GM18951 (cell line): ENCODE data around the gene HEXIM2.
"Not testable (repeated sequence)": the region's sequence is repeated elsewhere in the genome, so short reads cannot be mapped to it uniquely, and the experiment has no call there.

Experiments
- POLR2A ChIP-seq: IDR thresholded peaks from 4 replicates; pipeline ENCODE4 v1.6.1; 2011; ENCODE audit warnings: mild to moderate bottlenecking; ENCODE audit not compliant: insufficient read length, insufficient read depth; ENCODE audit errors: extremely low read depth
- in situ Hi-C: fragments of 300-500 bp; cut with MboI; formaldehyde crosslinking; loops from one replicate; pipeline ENCODE4 v1.12.0; 2022; ENCODE audit warnings: low sequenced_read_pairs, mixed read lengths, inconsistent platforms; ENCODE audit not compliant: unreplicated experiment

Gene HEXIM2

DNA sequence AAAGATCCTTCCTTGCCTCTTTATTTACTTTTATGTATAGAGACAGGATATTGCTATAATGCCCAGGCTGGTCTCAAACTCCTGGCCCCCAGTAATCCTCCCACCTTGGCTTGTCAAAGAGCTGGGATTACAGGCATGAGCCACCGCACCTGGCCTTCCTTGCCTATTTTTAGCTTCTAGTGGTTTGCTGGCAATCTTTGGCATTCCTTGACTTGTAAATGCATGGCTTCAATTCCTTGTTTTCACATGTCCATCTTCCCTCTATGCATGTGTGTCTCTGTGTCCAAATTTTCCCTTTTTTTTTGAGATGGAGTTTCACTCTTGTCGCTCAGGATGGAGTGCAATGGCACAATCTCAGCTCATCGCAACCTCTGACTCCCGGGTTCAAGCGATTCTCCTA, 22.5 kb downstream of the HEXIM2 start:
- in situ Hi-C loops, result no loop called here
- no peak for TF ChIP-seq POLR2A

DNA sequence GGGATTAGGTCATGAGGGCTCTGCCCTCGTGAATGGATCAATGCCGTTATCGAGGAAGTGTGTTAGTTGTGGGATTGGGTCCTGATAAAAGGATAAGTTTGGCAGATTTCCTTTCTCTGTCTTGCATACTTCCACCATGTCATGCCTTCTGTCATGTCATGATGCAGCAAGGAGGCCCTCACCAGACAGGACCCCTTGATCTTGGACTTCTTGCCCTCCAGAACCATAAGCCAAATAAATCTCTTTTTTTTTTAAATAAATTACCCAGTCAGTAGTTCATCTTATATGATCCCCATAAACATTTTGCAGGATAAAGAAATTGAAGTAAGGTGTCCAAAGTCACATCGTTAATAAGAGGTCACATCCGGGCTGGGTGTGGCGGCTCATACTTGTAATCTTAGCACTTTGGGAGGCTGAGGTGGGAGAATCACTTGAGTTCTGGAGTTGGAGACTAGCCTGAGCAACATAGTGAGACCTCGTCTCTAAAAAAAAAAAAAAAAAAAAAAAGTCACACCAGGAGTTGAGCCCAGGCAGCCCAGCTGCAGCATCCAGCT, 25.2 kb downstream of the HEXIM2 start:
- no peak for TF ChIP-seq POLR2A
- in situ Hi-C loops, result no loop called here

DNA sequence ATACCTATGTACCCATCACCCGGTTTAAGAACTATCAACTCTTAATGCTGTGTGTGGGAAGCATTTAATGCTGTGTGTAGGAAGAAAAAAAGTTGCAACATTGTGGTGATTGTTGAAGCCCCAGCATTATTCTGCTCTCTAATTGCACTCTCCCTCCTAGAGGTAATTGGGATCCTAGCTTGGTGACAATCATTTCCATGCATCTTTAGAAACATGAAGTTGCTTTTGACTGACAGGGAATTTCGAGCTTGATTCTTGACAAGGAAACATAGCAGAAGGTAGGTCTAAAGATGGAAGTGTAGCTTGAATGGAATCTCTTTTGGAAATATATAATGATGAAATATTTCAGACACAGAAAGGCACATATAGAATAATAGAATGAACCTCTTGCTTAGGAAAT, 27.3 kb downstream of the HEXIM2 start:
- in situ Hi-C loops, result no loop called here

DNA sequence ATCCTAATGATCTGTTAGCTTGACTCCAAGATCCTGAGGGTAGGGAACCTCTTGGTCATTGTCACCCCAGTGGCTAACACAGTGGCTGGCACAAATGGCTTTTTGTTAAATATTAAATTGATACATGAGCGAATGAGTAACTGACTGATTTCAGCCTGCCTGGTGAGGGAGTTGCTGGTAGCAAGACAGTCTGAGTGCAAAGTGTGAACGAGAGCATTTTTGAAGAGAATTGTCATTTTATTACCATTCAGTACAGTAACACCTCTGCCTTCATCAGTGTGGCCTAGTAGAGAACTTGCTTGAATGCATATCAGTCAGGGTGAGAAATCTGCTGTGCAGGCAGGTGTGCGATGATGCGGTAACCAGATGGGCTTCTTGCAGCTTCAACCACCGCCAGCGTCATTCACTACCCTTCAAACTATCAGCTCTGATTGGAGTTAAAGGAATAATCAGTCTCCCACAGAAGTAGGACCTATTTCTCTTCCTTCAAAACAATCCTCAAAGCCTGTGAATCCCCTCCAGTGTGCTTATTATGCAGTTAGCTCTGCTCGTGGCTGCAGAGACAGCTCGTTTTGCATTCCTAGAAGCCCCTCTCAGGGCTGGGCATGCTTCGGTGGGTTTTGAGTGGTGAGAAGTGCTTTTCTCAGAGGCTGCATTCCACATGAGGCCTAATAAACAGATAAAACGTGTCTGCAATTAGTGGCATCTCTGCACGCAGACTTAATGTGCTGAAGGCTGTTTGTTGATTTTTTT, 29.0 kb downstream of the HEXIM2 start:
- no peak for TF ChIP-seq POLR2A
- in situ Hi-C loops, result no loop called here

More for the DNA sequence above, 27.3 kb downstream of the HEXIM2 start:
- TF ChIP-seq POLR2A, result no peak

DNA sequence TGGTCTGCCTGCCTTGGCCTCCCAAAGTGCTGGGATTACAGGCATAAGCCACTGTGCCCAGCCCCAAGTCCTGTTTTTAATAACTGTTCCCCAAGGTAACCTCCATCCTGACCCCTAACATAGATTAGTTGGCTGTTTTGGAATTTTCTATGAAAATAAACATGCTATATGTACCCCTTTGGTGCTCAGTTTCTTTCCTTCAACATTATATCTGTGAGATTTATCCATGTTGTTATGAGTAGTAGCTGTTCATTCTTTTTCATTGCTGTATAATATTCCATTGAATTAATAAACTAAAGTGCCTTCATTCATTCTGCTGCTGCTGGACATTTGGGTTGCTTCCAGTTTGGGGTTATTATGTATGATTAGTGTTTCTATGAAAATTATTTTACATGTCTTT, 33.7 kb downstream of the HEXIM2 start:
- no peak for TF ChIP-seq POLR2A
- in situ Hi-C loops, result loop anchor here (5.0 kb wide), 1 partner anchor 58 kb away; the partner anchor contains the start of gene ACBD4

DNA sequence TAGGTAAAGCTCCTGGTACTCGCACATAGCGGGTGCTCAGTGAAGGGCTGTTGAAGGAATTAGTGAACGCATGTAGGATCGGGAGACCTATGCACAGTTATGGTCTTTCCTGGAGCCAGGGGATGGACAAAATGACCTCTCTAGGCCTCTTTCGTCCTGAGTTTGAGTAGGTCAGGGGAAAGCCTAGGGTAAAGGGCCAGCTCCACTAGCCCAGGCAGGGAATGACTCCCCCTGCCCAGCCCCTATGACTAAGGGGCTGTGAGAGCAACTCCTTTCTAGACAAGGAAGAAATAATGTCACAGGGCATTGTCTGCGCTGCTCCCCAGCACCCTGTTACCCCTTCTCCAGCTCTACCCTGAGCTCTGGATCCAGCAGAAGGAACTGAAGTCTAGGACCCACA, 35.4 kb downstream of the HEXIM2 start:
- in situ Hi-C loops, result loop anchor here (5.0 kb wide), 1 partner anchor 60 kb away; the partner anchor contains the start of gene ACBD4
- TF ChIP-seq POLR2A, result no peak

DNA sequence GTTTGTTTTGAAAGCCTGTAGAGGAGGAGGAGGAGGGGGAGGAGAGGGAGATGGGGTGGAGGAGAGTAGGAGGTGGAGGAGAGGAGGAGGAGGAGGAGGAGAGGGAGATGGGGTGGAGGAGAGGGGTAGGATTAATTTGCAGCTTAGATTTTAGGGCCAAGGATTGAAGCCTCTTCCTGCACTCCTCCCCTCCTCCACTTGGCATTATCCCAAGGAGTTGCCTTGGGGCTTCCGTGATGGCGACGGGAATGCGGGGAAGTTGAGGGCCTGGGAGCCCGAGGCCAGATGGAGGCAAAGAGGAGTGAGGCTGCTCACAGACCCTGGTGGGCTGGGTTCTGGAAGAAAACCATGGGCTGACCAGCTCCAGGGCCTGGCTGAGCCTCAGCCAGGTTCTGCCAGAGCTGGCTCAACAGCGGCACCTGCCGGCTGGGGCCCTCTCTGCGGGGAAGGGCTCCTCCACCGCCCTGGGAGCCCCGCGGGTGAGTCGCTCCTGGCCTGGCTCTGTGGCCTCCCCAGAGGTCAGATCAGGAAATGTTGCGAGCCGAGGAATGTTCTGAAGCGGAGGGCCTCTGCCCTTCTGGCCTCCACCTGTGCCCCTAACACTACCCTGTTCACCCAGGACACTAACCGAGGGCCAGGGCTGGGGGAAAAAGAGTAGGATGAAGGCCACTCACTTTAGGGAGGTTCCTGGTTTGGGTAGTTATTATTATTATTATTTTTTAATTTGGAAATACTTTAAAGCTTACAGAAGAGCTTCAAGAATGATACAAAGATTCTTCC, 36.1 kb downstream of the HEXIM2 start:
- TF ChIP-seq POLR2A, result no peak
- in situ Hi-C loops, result loop anchor here (5.0 kb wide), 1 partner anchor 60 kb away; the partner anchor contains the start of gene ACBD4

DNA sequence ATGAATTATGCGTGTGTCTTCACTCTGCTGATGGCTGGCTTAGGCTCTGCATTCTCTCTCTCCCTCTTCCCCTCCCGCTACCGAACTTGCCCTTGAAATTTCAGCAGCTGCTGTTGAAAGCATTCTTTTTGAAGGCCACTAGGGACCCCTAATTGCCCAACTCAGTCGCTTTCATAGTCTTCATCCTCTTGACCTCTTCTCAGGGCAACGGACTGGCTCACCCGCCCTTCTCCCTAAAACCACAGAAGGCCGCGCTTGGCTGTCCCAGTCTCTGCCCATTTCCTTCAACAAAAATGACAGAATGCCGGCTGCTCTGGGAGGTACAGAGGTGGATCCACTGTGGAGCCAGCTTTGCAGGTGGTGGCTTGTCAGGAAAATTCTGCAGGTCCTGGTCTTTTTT, 39.0 kb downstream of the HEXIM2 start:
- TF ChIP-seq POLR2A, result no peak

DNA sequence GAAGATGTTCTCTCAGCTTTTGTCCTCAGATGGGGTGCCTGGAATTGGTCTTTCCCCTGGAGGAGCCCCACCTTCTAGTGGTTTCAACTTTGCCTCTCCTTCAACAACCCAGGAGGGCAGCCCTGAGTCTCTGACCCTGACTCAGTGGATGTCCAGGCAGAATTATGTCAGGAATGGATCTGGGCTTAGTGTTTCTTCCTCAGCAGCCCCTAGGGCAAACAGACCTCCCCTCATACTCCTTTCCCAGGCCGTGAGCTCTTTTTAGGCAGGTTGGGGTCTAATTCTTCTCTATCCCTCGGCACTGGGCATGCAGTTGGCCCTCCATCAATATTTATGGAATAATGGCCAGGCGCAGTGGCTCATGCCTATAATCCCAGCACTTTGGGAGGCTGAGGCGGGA, 39.8 kb downstream of the HEXIM2 start:
- in situ Hi-C loops, result no loop called here
- no peak for TF ChIP-seq POLR2A

More for the DNA sequence above, 39.0 kb downstream of the HEXIM2 start:
- in situ Hi-C loops, result no loop called here

DNA sequence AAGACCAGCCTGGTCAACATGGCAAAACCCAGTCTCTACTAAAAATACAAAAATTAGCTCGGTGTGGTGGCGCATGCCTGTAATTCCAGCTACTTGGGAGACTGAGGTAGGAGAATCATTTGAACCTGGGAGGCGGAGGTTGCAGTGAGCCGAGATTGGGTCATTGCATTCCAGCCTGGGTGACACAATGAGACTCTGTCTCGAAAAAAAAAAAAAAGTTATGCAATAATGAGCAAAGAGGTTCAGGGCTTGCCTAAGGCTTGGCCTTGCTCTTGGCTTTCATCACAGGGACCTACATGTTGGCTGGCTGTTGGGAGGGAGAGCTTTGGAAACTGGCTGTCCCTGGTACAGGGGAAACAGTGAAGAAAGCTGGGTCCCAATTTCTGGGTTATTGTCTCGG, 40.2 kb downstream of the HEXIM2 start:
- in situ Hi-C loops, result not testable (repeated sequence)

DNA sequence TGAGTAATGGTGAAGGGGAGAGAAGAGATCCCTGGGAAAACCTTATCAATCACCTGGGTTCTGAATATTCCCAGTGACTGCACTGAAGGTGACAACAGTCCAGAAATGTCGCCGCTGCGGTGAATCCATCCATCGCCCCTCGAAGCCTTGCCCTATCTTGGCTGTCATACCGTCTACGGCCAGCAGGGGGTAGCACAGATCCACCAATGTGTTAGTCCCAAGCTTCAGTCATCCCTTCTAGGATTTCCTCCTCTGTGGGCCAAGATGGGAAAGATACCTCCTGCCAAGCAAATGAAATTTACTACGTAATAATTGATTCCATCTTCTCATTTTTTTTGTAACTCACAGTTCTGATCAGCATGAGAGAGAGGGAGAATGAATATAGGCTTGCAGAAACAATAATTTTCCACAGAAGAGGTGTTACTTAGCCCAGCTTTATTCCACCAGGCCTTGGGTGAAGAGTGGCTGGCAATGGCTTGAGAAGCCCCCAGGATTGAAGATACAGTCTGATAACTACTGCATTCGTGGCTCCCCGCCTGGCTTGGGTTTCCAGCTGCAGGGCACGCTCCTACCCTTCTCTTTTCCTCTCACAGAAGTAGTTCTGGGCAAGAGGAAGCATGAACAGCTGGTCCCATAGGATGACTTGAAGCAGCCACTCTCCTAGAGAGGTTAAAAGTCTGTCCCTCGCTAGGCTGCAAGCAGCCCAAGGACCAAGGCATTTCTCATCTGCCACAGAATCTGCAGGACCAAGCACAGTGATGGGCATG, 57.4 kb downstream of the HEXIM2 start:
- TF ChIP-seq POLR2A, result no peak
- in situ Hi-C loops, result loop anchor here (5.0 kb wide), 1 partner anchor 168 kb away; no protein-coding TSS in a partner anchor
